ENCODE results near the gene DIDO1.

Gene DIDO1

GRCh38 chr20:62834967-62835730 is 91.2 kb downstream of the DIDO1 start:
- H3K4me1 ChIP-seq = peaks cover 27% of the 10 kb centered on the region
- H3K9me3 ChIP-seq = no peaks in the 10 kb centered on the region; the same call in 1 of the 2 replicates
- H3K36me3 ChIP-seq = no peaks in the 10 kb centered on the region
- no peak for TF ChIP-seq CTCF (IDR thresholded peaks at IDR 0.05; ENCODE audit: low read depth, low read length)
- no peak for DNase-seq
- no peak overlapping the region for H3K4me3 ChIP-seq (ENCODE audit: low read depth, low read length)
- no peaks in the 10 kb centered on the region for H3K27me3 ChIP-seq

GRCh38 chr20:62832951-62833391 is 93.3 kb downstream of the DIDO1 start:
- no peaks in the 10 kb centered on the region for H3K9me3 ChIP-seq
- no peaks in the 10 kb centered on the region for H3K27me3 ChIP-seq
- H3K4me3 ChIP-seq (ENCODE audit: low read depth, low read length) = no peak overlapping the region
- H3K4me1 ChIP-seq = peaks cover 20% of the 10 kb centered on the region
- no peaks in the 10 kb centered on the region for H3K36me3 ChIP-seq
- TF ChIP-seq CTCF (IDR thresholded peaks at IDR 0.05; ENCODE audit: low read depth, low read length) = no peak
- DNase-seq = no peak

- H3K27me3 ChIP-seq = no peaks in the 10 kb centered on the region
- H3K4me3 ChIP-seq (ENCODE audit: low read depth, low read length) = no peak overlapping the region
- peaks cover 19% of the 10 kb centered on the region for H3K4me1 ChIP-seq
- H3K36me3 ChIP-seq = no peaks in the 10 kb centered on the region
- H3K9me3 ChIP-seq = no peaks in the 10 kb centered on the region
- no peak for TF ChIP-seq CTCF (IDR thresholded peaks at IDR 0.05; ENCODE audit: low read depth, low read length)
- peak; percentile 55 for DNase-seq
Measured at GRCh38 chr20:62832212-62832922, 93.9 kb downstream of the DIDO1 start.

- Histone ChIP-seq H3K4me1 (peaks cover 19% of the 10 kb centered on the region), H3K27me3 (no peaks in the 10 kb centered on the region), H3K4me3 (ENCODE audit: low read depth, low read length) (no peak overlapping the region), H3K36me3 (no peaks in the 10 kb centered on the region), H3K9me3 (no peaks in the 10 kb centered on the region)
- no peak for DNase-seq
- no peak for TF ChIP-seq CTCF (IDR thresholded peaks at IDR 0.05; ENCODE audit: low read depth, low read length)
Measured at GRCh38 chr20:62831854-62832211, 94.5 kb downstream of the DIDO1 start.

GRCh38 chr20:62831361-62831788 is 94.9 kb downstream of the DIDO1 start:
- no peaks in the 10 kb centered on the region for H3K27me3 ChIP-seq
- peaks cover 19% of the 10 kb centered on the region for H3K4me1 ChIP-seq
- DNase-seq = peak; percentile 10
- no peak overlapping the region for H3K4me3 ChIP-seq (ENCODE audit: low read depth, low read length)
- H3K36me3 ChIP-seq = no peaks in the 10 kb centered on the region
- no peak for TF ChIP-seq CTCF (IDR thresholded peaks at IDR 0.05; ENCODE audit: low read depth, low read length)
- H3K9me3 ChIP-seq = no peaks in the 10 kb centered on the region

GRCh38 chr20:62830821-62831220 is 95.5 kb downstream of the DIDO1 start:
- H3K4me3 ChIP-seq (ENCODE audit: low read depth, low read length) = no peak overlapping the region
- peaks cover 16% of the 10 kb centered on the region for H3K4me1 ChIP-seq

More at GRCh38 chr20:62830821-62831220, 95.5 kb downstream of the DIDO1 start:
- DNase-seq = peak; percentile 15
- no peak for TF ChIP-seq CTCF (IDR thresholded peaks at IDR 0.05; ENCODE audit: low read depth, low read length)
- Histone ChIP-seq H3K27me3 (no peaks in the 10 kb centered on the region), H3K36me3 (no peaks in the 10 kb centered on the region), H3K9me3 (no peaks in the 10 kb centered on the region)

Data from BE2C (cell line).